ENCODE data around the gene WDR91. TPM values are rescaled to one million over a fixed set of nuclear protein-coding genes. Genes with fewer than 3 reads are reported as not detected.

WDR91 gene
- total and polyA plus RNA-seq, 2 donors (not counting 1 experiment from before 2014, with no cell fraction given) = 6.0 to 27.4 TPM

DNA sequence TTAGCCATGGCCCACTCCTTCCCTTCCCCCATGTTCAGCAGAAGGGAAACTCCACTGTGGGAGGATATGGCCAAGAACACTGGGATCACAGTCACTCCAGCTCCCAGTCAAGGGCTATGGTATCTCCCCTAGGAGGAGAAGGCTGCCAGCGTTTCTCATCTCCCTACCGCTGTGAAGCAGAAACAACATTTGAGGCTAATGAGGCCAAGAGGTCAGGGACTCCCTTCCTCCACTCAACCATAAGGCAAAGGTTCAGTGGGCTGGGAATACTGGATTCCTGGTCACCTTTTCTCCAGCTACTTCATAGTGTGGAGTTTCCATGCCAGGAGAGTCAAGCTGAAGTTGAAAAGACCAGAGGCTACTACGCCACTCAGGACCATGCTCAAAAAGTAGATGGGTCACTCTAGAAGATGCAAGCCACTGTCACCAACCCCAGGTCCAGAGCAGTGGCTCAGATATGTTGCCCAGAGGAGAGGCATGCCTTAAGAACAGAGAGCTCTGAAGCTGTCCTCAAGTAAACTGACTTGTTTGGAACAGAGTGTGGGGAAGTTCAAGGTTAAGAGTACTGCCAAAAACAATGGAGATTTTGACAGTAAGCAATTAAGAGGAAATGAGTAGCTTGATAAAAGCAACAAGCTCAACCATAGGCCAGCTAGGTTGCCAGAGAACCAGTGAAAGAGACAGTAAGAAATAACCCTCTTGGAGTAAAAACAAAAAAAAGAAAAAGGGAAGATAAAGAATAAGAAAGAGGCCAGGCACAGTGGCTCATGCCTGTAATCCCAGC, 67.2 kb downstream of the WDR91 start:
- Histone ChIP-seq H3K27me3 (ENCODE audit: control insufficient read depth, insufficient read depth, low read length) (no peaks in the 10 kb centered on the region), H3K4me2 (ENCODE audit: extremely low read depth, insufficient read depth, low read length) (no peak overlapping the region), H2AFZ (ENCODE audit: low read length) (no peak overlapping the region), H3K79me2 (ENCODE audit: control insufficient read depth, insufficient read depth, low read length) (no peaks in the 10 kb centered on the region), H3K4me1 (ENCODE audit: control insufficient read depth, extremely low read depth, insufficient read depth, low read length) (no peaks in the 10 kb centered on the region), H3K27ac (ENCODE audit: insufficient read depth, low read length) (no peak overlapping the region), H3K36me3 (ENCODE audit: control insufficient read depth, insufficient read depth, low read length) (no peaks in the 10 kb centered on the region), H3K9me3 (ENCODE audit: control insufficient read depth, insufficient read depth, low read depth, low read length) (no peaks in the 10 kb centered on the region), H4K20me1 (ENCODE audit: control insufficient read depth, extremely low read depth, insufficient read depth, low read length) (no peaks in the 10 kb centered on the region), H3K9ac (ENCODE audit: insufficient read depth, low read length) (no peak overlapping the region), H3K4me3 (replicated peaks in 1 of 4; ENCODE audit: control extremely low read depth in 1 of 4, insufficient read depth in 1 of 4, low read depth in 3 of 4, low read length in 4 of 4) (no peak overlapping the region)
- no peak for DNase-seq (ENCODE audit: low read depth in 2 of 2)
- TF ChIP-seq, protein P1, sequence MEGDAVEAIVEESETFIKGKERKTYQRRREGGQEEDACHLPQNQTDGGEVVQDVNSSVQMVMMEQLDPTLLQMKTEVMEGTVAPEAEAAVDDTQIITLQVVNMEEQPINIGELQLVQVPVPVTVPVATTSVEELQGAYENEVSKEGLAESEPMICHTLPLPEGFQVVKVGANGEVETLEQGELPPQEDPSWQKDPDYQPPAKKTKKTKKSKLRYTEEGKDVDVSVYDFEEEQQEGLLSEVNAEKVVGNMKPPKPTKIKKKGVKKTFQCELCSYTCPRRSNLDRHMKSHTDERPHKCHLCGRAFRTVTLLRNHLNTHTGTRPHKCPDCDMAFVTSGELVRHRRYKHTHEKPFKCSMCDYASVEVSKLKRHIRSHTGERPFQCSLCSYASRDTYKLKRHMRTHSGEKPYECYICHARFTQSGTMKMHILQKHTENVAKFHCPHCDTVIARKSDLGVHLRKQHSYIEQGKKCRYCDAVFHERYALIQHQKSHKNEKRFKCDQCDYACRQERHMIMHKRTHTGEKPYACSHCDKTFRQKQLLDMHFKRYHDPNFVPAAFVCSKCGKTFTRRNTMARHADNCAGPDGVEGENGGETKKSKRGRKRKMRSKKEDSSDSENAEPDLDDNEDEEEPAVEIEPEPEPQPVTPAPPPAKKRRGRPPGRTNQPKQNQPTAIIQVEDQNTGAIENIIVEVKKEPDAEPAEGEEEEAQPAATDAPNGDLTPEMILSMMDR (conservative IDR thresholded peaks at IDR 0.05 in 1 of 2, IDR thresholded peaks at IDR 0.05 in 1 of 2; ENCODE audit: low read depth in 1 of 2, low read length in 2 of 2) = no peak
- no peak for TF ChIP-seq EZH2 (IDR thresholded peaks at IDR 0.05; ENCODE audit: low read length, missing control alignments)

Other genes with a start within 250 kb of the WDR91 start
- gene AGBL3, start 225.0 kb downstream of the WDR91 start, total RNA-seq = 1.3 TPM in 2 replicates
- 0.56 and 0.78 TPM in 2 replicates for gene AGBL3, start 225.0 kb downstream of the WDR91 start, polyA plus RNA-seq
- 13.1 and 29.7 TPM in 2 replicates for gene TMEM140, start 63.5 kb downstream of the WDR91 start, total RNA-seq
- gene TMEM140, start 63.5 kb downstream of the WDR91 start, polyA plus RNA-seq = 5.1 and 8.7 TPM in 2 replicates
- gene CYREN, start 40.8 kb downstream of the WDR91 start, total RNA-seq = 34.5 and 40.1 TPM in 2 replicates
- gene CYREN, start 40.8 kb downstream of the WDR91 start, polyA plus RNA-seq = 24.4 and 33.0 TPM in 2 replicates
- not detected in 2 replicates for gene STRA8, start 22.3 kb upstream of the WDR91 start, total RNA-seq
- not detected in 2 replicates for gene STRA8, start 22.3 kb upstream of the WDR91 start, polyA plus RNA-seq